ENCODE results near the gene NCAM2.

The NCAM2 gene

GRCh38 chr21:21063828-21064227, 65.6 kb downstream of the NCAM2 start:
- no peak for TF ChIP-seq CTCF (IDR thresholded peaks at IDR 0.05)
- intact Hi-C loops (cut with DNase I; ENCODE audit: low total_unique reads) = no loop called here
- H3K4me1 ChIP-seq = no peaks in the 10 kb centered on the region
- DNase-seq = no peak
- H3K27me3 ChIP-seq = no peaks in the 10 kb centered on the region
- H3K27ac ChIP-seq = no peak overlapping the region
- no peak overlapping the region for H3K4me3 ChIP-seq
- H3K9me3 ChIP-seq = no peaks in the 10 kb centered on the region
- H3K36me3 ChIP-seq = no peaks in the 10 kb centered on the region

- Histone ChIP-seq H3K4me3 (no peak overlapping the region), H3K27ac (no peak overlapping the region), H3K27me3 (no peaks in the 10 kb centered on the region), H3K9me3 (no peaks in the 10 kb centered on the region), H3K36me3 (no peaks in the 10 kb centered on the region), H3K4me1 (no peaks in the 10 kb centered on the region)
- DNase-seq = no peak
- intact Hi-C loops (cut with DNase I; ENCODE audit: low total_unique reads) = no loop called here
- TF ChIP-seq CTCF (IDR thresholded peaks at IDR 0.05) = no peak
These were observed 66.1 kb downstream of the NCAM2 start for GRCh38 chr21:21064353-21064752.

GRCh38 chr21:21067375-21067774, 69.2 kb downstream of the NCAM2 start:
- H3K4me3 ChIP-seq = no peak overlapping the region
- intact Hi-C loops (cut with DNase I; ENCODE audit: low total_unique reads) = no loop called here
- no peaks in the 10 kb centered on the region for H3K4me1 ChIP-seq
- no peaks in the 10 kb centered on the region for H3K27me3 ChIP-seq
- H3K9me3 ChIP-seq = no peaks in the 10 kb centered on the region
- H3K27ac ChIP-seq = no peak overlapping the region
- TF ChIP-seq CTCF (IDR thresholded peaks at IDR 0.05) = no peak
- no peak for DNase-seq
- H3K36me3 ChIP-seq = no peaks in the 10 kb centered on the region

- no peaks in the 10 kb centered on the region for H3K9me3 ChIP-seq
- no peaks in the 10 kb centered on the region for H3K36me3 ChIP-seq
- no peak for TF ChIP-seq CTCF (IDR thresholded peaks at IDR 0.05)
- no peak overlapping the region for H3K27ac ChIP-seq
- intact Hi-C loops (cut with DNase I; ENCODE audit: low total_unique reads) = no loop called here
- no peak for DNase-seq
- H3K27me3 ChIP-seq = no peaks in the 10 kb centered on the region
- no peaks in the 10 kb centered on the region for H3K4me1 ChIP-seq
- no peak overlapping the region for H3K4me3 ChIP-seq
These were observed 76.1 kb downstream of the NCAM2 start for GRCh38 chr21:21074305-21074704.

- TF ChIP-seq CTCF (IDR thresholded peaks at IDR 0.05) = no peak
- H3K4me3 ChIP-seq = no peak overlapping the region
- H3K4me1 ChIP-seq = no peaks in the 10 kb centered on the region
- H3K9me3 ChIP-seq = no peaks in the 10 kb centered on the region
- no peak overlapping the region for H3K27ac ChIP-seq
- no peaks in the 10 kb centered on the region for H3K36me3 ChIP-seq
- DNase-seq = no peak
- H3K27me3 ChIP-seq = no peaks in the 10 kb centered on the region
- intact Hi-C loops (cut with DNase I; ENCODE audit: low total_unique reads) = no loop called here
These were observed 77.8 kb downstream of the NCAM2 start for GRCh38 chr21:21076051-21076450.

- Histone ChIP-seq H3K4me3 (no peak overlapping the region), H3K4me1 (no peaks in the 10 kb centered on the region), H3K27me3 (no peaks in the 10 kb centered on the region), H3K36me3 (no peaks in the 10 kb centered on the region), H3K27ac (no peak overlapping the region), H3K9me3 (no peaks in the 10 kb centered on the region)
- no peak for TF ChIP-seq CTCF (IDR thresholded peaks at IDR 0.05)
- intact Hi-C loops (cut with DNase I; ENCODE audit: low total_unique reads) = no loop called here
- DNase-seq = no peak
These were observed 78.3 kb downstream of the NCAM2 start for GRCh38 chr21:21076491-21076890.

All from tibial artery (tissue), 4 donors.